CD14-positive monocyte (primary cell): ENCODE data around the gene B3GNT7. TPM values are rescaled to one million over a fixed set of nuclear protein-coding genes. Genes with fewer than 3 reads are reported as not detected.

Experiments
- DNase-seq, 3 donors: peaks; one replicate each; pipeline ENCODE4 v3.0.0-alpha.2; 2011 to 2022
- H2AFZ ChIP-seq: 2 replicates; pipeline ENCODE4 v1.6.0; 2012; ENCODE audit warnings: mild to moderate bottlenecking, low read depth, low read length, inconsistent platforms; ENCODE audit not compliant: insufficient read depth, poor library complexity, severe bottlenecking
- H3K27ac ChIP-seq, 2 donors: 1 replicate in 1 of 2; 2 replicates in 1 of 2; pipeline ENCODE4 v1.5.1; 2012 to 2013; ENCODE audit warnings: low read length in 2 of 2, control low read depth in 1 of 2, inconsistent platforms in 1 of 2, low read depth in 1 of 2, mild to moderate bottlenecking in 1 of 2
- H3K27me3 ChIP-seq, 2 donors: one replicate each; pipeline versions ENCODE4 v1.6.0 to v1.6.1; 2011 to 2013; ENCODE audit warnings: low read length in 2 of 2; ENCODE audit not compliant: control insufficient read depth in 2 of 2, insufficient read depth in 2 of 2
- H3K36me3 ChIP-seq, 2 donors: replicated peaks in 1 of 2; 1 replicate in 1 of 2; 2 replicates in 1 of 2; pipeline versions ENCODE4 v1.5.1 to v1.6.1; 2012 to 2013; ENCODE audit warnings: low read length in 2 of 2, control low read depth in 1 of 2, inconsistent platforms in 1 of 2, mild to moderate bottlenecking in 1 of 2; ENCODE audit not compliant: insufficient read depth in 2 of 2, control insufficient read depth in 1 of 2
- H3K4me1 ChIP-seq, 2 donors: 1 replicate in 1 of 2; 2 replicates in 1 of 2; pipeline versions ENCODE4 v1.5.1 to v1.6.1; 2012 to 2013; ENCODE audit warnings: low read length in 2 of 2, control low read depth in 1 of 2, inconsistent platforms in 1 of 2, mild to moderate bottlenecking in 1 of 2, moderate library complexity in 1 of 2; ENCODE audit not compliant: insufficient read depth in 2 of 2, control insufficient read depth in 1 of 2
- H3K4me2 ChIP-seq: replicated peaks from 2 replicates; pipeline ENCODE3; 2012; ENCODE audit warnings: low read length, moderate library complexity, mild to moderate bottlenecking; ENCODE audit not compliant: poor library complexity, severe bottlenecking; ENCODE audit errors: extremely low read depth
- H3K4me3 ChIP-seq, 3 experiments: fragments of 200-600 bp in 1 of 3; sonication (generic) in 1 of 3; replicated peaks in 1 of 3; 1 replicate in 2 of 3; 2 replicates in 1 of 3; pipeline ENCODE4 v1.5.1; 2011 to 2013; ENCODE audit warnings: low read length in 3 of 3, mild to moderate bottlenecking in 3 of 3, control low read depth in 2 of 3, low read depth in 2 of 3, inconsistent platforms in 1 of 3, moderate library complexity in 1 of 3
- H3K79me2 ChIP-seq: 2 replicates; pipeline ENCODE4 v1.6.0; 2012; ENCODE audit warnings: mild to moderate bottlenecking, control low read depth, inconsistent platforms, low read length, moderate library complexity; ENCODE audit not compliant: insufficient read depth
- H3K9ac ChIP-seq: 2 replicates; pipeline ENCODE4 v1.6.0; 2017; ENCODE audit warnings: low read length, mild to moderate bottlenecking; ENCODE audit not compliant: insufficient read depth, poor library complexity, severe bottlenecking
- H3K9me3 ChIP-seq, 2 donors: replicated peaks in 1 of 2; 1 replicate in 1 of 2; 2 replicates in 1 of 2; pipeline versions ENCODE4 v1.5.1 to v1.6.1; 2012 to 2013; ENCODE audit warnings: low read length in 2 of 2, control low read depth in 1 of 2; ENCODE audit not compliant: control insufficient read depth in 1 of 2, insufficient read depth in 1 of 2
- H4K20me1 ChIP-seq: 2 replicates; pipeline ENCODE4 v1.6.0; 2012; ENCODE audit warnings: mild to moderate bottlenecking, low read length, control low read depth, moderate library complexity; ENCODE audit not compliant: insufficient read depth
- H3K27ac Mint-ChIP-seq, 7 donors: one replicate each; pipeline ENCODE4 v1.8.0; 2020; ENCODE audit warnings: mild to moderate bottlenecking in 7 of 7, mixed read lengths in 7 of 7, moderate library complexity in 6 of 7, inconsistent platforms in 2 of 7
- H3K27me3 Mint-ChIP-seq, 3 donors: one replicate each; pipeline ENCODE4 v1.8.0; 2021 to 2022; ENCODE audit warnings: low read depth in 3 of 3, mild to moderate bottlenecking in 3 of 3, mixed read lengths in 3 of 3, moderate library complexity in 3 of 3, inconsistent platforms in 1 of 3
- H3K36me3 Mint-ChIP-seq, 2 donors: one replicate each; pipeline ENCODE4 v1.8.0; 2020; ENCODE audit warnings: mixed read lengths in 2 of 2, inconsistent platforms in 1 of 2, mild to moderate bottlenecking in 1 of 2
- H3K4me1 Mint-ChIP-seq: one replicate; pipeline ENCODE4 v1.8.0; 2020; ENCODE audit warnings: mild to moderate bottlenecking, mixed read lengths
- H3K4me3 Mint-ChIP-seq, 2 donors: one replicate each; pipeline ENCODE4 v1.8.0; 2020; ENCODE audit warnings: mild to moderate bottlenecking in 2 of 2, mixed read lengths in 2 of 2, moderate library complexity in 1 of 2
- H3K9me3 Mint-ChIP-seq, 7 donors: one replicate each; pipeline ENCODE4 v1.8.0; 2020 to 2022; ENCODE audit warnings: mixed read lengths in 7 of 7, mild to moderate bottlenecking in 6 of 7, moderate library complexity in 6 of 7, inconsistent platforms in 2 of 7
- WGBS: methylation state at CpG from one replicate; pipeline ENCODE4 v1.1.5; 2013; ENCODE audit warnings: missing lambda C conversion rate; ENCODE audit not compliant: insufficient coverage; 5-methylcytosine and 5-hydroxymethylcytosine counted together
- intact Hi-C, 2 donors: fragments of 100-400 bp; cut with micrococcal nuclease; formaldehyde crosslinking; loops; one replicate each; pipeline versions ENCODE4 v1.15.0 to v1.15.1; 2023
- polyA plus RNA-seq, 3 donors: library from polyadenylated mRNA; depleted of rRNA in 1 of 3; unstranded in 2 of 3; stranded (reverse) in 1 of 3; fragments of 300-500 nt in 2 of 3; fragments of >200 nt in 1 of 3; fragmentation: Illumina TruSeq in 2 of 3; gene quantifications; 1 replicate in 2 of 3; 2 replicates in 1 of 3; pipeline ENCODE4 v1.2.3, GENCODE V29; 2012 to 2021
- TF ChIP-seq, protein P1 (sequence below): fragments of 200-600 bp; IDR thresholded peaks from one replicate; pipeline ENCODE4 v1.8.0; 2022; ENCODE audit warnings: antibody characterized with exemption, mild to moderate bottlenecking

B3GNT7 gene
- polyA plus RNA-seq, 3 donors = 0.05 TPM; not detected in 2

- H3K9me3 Mint-ChIP-seq = peaks cover under 1 to 7% (median 5%) of the 10 kb centered on the region in 7 donors
- Histone ChIP-seq H3K9ac (no peak overlapping the region), H3K79me2 (no peaks in the 10 kb centered on the region), H2AFZ (no peak overlapping the region), H3K36me3 (no peaks in the 10 kb centered on the region), H4K20me1 (no peaks in the 10 kb centered on the region), H3K4me2 (no peak overlapping the region), H3K4me1 (no peaks in the 10 kb centered on the region), H3K4me3 (no peak overlapping the region), H3K27ac (no peak overlapping the region), H3K9me3 (no peaks in the 10 kb centered on the region), H3K27me3 (no peaks in the 10 kb centered on the region)
- H3K4me3 Mint-ChIP-seq = no peak overlapping the region
- peaks cover 9% of the 10 kb centered on the region for H3K4me1 Mint-ChIP-seq
- 89% methylated on average over 6 of the region's 8 CpGs for WGBS
- TF ChIP-seq, protein P1, sequence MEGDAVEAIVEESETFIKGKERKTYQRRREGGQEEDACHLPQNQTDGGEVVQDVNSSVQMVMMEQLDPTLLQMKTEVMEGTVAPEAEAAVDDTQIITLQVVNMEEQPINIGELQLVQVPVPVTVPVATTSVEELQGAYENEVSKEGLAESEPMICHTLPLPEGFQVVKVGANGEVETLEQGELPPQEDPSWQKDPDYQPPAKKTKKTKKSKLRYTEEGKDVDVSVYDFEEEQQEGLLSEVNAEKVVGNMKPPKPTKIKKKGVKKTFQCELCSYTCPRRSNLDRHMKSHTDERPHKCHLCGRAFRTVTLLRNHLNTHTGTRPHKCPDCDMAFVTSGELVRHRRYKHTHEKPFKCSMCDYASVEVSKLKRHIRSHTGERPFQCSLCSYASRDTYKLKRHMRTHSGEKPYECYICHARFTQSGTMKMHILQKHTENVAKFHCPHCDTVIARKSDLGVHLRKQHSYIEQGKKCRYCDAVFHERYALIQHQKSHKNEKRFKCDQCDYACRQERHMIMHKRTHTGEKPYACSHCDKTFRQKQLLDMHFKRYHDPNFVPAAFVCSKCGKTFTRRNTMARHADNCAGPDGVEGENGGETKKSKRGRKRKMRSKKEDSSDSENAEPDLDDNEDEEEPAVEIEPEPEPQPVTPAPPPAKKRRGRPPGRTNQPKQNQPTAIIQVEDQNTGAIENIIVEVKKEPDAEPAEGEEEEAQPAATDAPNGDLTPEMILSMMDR = no peak
- intact Hi-C loops = no loop called here
- H3K36me3 Mint-ChIP-seq = no peaks in the 10 kb centered on the region
- H3K27me3 Mint-ChIP-seq = peaks cover 1 to 3% (median 1%) of the 10 kb centered on the region in 3 donors
- no peak overlapping the region for H3K27ac Mint-ChIP-seq
- DNase-seq = no peak
Measured at GRCh38 chr2:231425291-231425810, 29.8 kb downstream of the B3GNT7 start.

GRCh38 chr2:231425811-231426703 lies 30.5 kb downstream of the B3GNT7 start:
- Histone ChIP-seq H3K27me3 (no peaks in the 10 kb centered on the region), H3K4me1 (no peaks in the 10 kb centered on the region), H2AFZ (no peak overlapping the region), H3K27ac (no peak overlapping the region), H3K4me2 (no peak overlapping the region), H3K9me3 (peaks cover 0 to 5% of the 10 kb centered on the region in 2 donors), H3K79me2 (no peaks in the 10 kb centered on the region), H3K4me3 (no peak overlapping the region), H4K20me1 (no peaks in the 10 kb centered on the region), H3K36me3 (no peaks in the 10 kb centered on the region), H3K9ac (no peak overlapping the region)
- Mint-ChIP-seq H3K27ac (no peak overlapping the region), H3K27me3 (peaks cover 0 to 3% (median 1%) of the 10 kb centered on the region in 3 donors), H3K4me3 (no peak overlapping the region), H3K4me1 (peaks cover 9% of the 10 kb centered on the region), H3K36me3 (no peaks in the 10 kb centered on the region), H3K9me3 (peaks cover 3 to 13% (median 10%) of the 10 kb centered on the region in 7 donors)
- intact Hi-C loops = no loop called here
- TF ChIP-seq, protein P1 = no peak
- 82% methylated on average over 17 of the region's 21 CpGs for WGBS
- no peak for DNase-seq
